ENCODE data around the gene MARCOL.

The MARCOL gene

GRCh38 chr5:148224117-148224742 is 14.1 kb upstream of the MARCOL start:
- peak; percentile 63 for DNase-seq (ENCODE audit: low read depth)
- no peak for TF ChIP-seq CTCF (IDR thresholded peaks at IDR 0.05; ENCODE audit: insufficient read depth, low read depth, low read length, missing control alignments)
- H3K4me3 ChIP-seq (ENCODE audit: low read length) = no peak overlapping the region

- H3K4me3 ChIP-seq (ENCODE audit: low read length) = no peak overlapping the region
- no peak for TF ChIP-seq CTCF (IDR thresholded peaks at IDR 0.05; ENCODE audit: insufficient read depth, low read depth, low read length, missing control alignments)
- no peak for DNase-seq (ENCODE audit: low read depth)
Observed at GRCh38 chr5:148228392-148228984, 9.8 kb upstream of the MARCOL start.

GRCh38 chr5:148229840-148230239 is 8.5 kb upstream of the MARCOL start:
- no peak overlapping the region for H3K4me3 ChIP-seq (ENCODE audit: low read length)
- DNase-seq (ENCODE audit: low read depth) = no peak
- no peak for TF ChIP-seq CTCF (IDR thresholded peaks at IDR 0.05; ENCODE audit: insufficient read depth, low read depth, low read length, missing control alignments)

GRCh38 chr5:148230240-148230639 is 8.1 kb upstream of the MARCOL start:
- no peak for TF ChIP-seq CTCF (IDR thresholded peaks at IDR 0.05; ENCODE audit: insufficient read depth, low read depth, low read length, missing control alignments)
- DNase-seq (ENCODE audit: low read depth) = no peak

GRCh38 chr5:148237785-148238417 is 424 bp upstream of the MARCOL start:
- no peak for DNase-seq (ENCODE audit: low read depth)
- H3K4me3 ChIP-seq (ENCODE audit: low read length) = no peak overlapping the region
- TF ChIP-seq CTCF (IDR thresholded peaks at IDR 0.05; ENCODE audit: insufficient read depth, low read depth, low read length, missing control alignments) = no peak

More at GRCh38 chr5:148230240-148230639, 8.1 kb upstream of the MARCOL start:
- no peak overlapping the region for H3K4me3 ChIP-seq (ENCODE audit: low read length)

GRCh38 chr5:148248894-148249293 is 10.6 kb downstream of the MARCOL start:
- peak; percentile 30 for DNase-seq (ENCODE audit: low read depth)
- no peak overlapping the region for H3K4me3 ChIP-seq (ENCODE audit: low read length)
- TF ChIP-seq CTCF (IDR thresholded peaks at IDR 0.05; ENCODE audit: insufficient read depth, low read depth, low read length, missing control alignments) = no peak
